ENCODE results near the gene MOCS2. TPM values are rescaled to one million over a fixed set of nuclear protein-coding genes. Genes with fewer than 3 reads are reported as not detected.

MOCS2 gene
- total and polyA plus RNA-seq, 8 donors = 11.4 to 37.6 (median 18.3) TPM

DNA sequence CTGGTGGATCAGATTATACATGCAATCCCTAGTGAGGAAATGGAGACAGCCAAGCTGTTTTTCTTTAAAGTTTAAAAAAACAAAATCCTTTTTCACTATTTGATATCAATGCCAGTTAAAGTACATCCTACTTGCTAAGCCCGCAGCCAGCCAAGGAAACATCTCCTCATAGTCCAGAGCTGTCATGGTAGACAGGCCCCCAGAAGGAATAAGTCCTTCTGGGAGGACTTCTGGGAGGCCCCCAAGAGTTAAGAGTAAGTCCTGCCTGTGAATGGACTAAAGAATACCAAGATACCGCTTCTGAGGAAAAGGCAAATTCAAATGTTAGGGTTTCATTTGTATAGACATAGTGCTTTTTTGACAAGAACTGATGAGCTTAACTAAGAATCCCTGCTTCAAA, 38.3 kb downstream of the MOCS2 start:
- no peaks in the 10 kb centered on the region for H3K36me3 ChIP-seq
- FAIRE-seq (no peak), DNase-seq (no peak), ATAC-seq (no peak)
- no peaks in the 10 kb centered on the region for H3K4me1 ChIP-seq
- no peaks in the 10 kb centered on the region for H3K9me3 ChIP-seq
- no peak overlapping the region for H3K4me3 ChIP-seq
- WGBS, 2 donors = 90 to 93% methylated on average over 2 of the region's 2 CpGs
- H3K27ac ChIP-seq = no peak overlapping the region
- no peaks in the 10 kb centered on the region for H3K27me3 ChIP-seq
- TF ChIP-seq, protein P1, sequence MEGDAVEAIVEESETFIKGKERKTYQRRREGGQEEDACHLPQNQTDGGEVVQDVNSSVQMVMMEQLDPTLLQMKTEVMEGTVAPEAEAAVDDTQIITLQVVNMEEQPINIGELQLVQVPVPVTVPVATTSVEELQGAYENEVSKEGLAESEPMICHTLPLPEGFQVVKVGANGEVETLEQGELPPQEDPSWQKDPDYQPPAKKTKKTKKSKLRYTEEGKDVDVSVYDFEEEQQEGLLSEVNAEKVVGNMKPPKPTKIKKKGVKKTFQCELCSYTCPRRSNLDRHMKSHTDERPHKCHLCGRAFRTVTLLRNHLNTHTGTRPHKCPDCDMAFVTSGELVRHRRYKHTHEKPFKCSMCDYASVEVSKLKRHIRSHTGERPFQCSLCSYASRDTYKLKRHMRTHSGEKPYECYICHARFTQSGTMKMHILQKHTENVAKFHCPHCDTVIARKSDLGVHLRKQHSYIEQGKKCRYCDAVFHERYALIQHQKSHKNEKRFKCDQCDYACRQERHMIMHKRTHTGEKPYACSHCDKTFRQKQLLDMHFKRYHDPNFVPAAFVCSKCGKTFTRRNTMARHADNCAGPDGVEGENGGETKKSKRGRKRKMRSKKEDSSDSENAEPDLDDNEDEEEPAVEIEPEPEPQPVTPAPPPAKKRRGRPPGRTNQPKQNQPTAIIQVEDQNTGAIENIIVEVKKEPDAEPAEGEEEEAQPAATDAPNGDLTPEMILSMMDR (IDR thresholded peaks at IDR 0.05) = no peak
- intact Hi-C loops (cut with DNase I) = no loop called here

DNA sequence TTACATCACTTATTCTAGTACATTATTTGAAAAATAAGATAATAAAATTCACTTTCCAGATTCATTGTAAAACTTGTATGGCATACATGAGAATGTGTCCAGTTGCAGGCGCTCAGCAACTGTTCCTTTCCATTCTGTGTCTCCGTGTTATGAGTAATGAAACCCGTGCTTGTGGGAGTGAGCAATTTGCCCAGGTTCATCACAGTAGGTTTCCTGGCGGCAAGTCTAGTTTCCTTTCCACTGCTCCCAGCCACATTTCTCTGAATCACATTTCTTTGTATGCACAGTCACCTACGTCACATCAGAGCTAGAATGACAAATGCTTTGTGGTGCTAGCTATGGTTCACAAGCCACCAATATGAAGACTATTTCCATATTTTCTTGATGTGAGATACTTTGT, 39.9 kb downstream of the MOCS2 start:
- Histone ChIP-seq H3K27me3 (no peaks in the 10 kb centered on the region), H3K9me3 (no peaks in the 10 kb centered on the region), H3K4me1 (no peaks in the 10 kb centered on the region), H3K36me3 (no peaks in the 10 kb centered on the region), H3K4me3 (no peak overlapping the region), H3K27ac (no peak overlapping the region)
- DNase-seq (no peak), FAIRE-seq (no peak), ATAC-seq (no peak)
- intact Hi-C loops (cut with DNase I) = no loop called here
- TF ChIP-seq, protein P1 (IDR thresholded peaks at IDR 0.05) = no peak
- 92 to 95% methylated on average over 5 of the region's 5 CpGs for WGBS, 2 donors

DNA sequence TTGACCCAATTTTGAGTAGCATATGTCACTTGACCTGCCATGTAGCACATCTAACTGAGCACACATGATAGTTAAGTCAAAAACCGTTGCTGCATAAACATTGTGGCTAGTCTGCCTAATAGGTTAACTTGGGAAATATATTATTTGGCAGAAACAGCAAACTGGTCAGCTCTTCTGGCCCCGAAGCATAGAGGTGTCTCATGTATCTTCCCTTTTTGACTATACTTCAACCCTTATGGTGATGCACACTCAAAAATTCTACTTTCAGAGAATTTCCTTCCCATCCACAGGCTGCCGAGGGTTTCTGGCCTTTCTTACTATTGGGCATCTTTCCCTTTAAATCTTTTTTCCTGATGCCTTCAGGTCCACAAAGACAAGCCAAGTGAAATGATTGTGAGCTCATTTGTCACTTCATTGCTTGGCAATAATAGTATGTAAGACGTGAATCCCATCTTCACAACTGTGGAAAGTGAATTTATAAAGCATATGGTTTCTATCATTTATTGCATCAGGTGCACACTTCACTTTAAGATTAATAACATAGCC, 41.2 kb downstream of the MOCS2 start:
- ATAC-seq (no peak), DNase-seq (no peak), FAIRE-seq (no peak)
- TF ChIP-seq, protein P1 (IDR thresholded peaks at IDR 0.05) = no peak
- Histone ChIP-seq H3K4me3 (no peak overlapping the region), H3K36me3 (no peaks in the 10 kb centered on the region), H3K9me3 (no peaks in the 10 kb centered on the region), H3K27me3 (no peaks in the 10 kb centered on the region), H3K27ac (no peak overlapping the region), H3K4me1 (no peaks in the 10 kb centered on the region)
- 77 to 80% methylated on average over 4 of the region's 4 CpGs for WGBS, 2 donors
- intact Hi-C loops (cut with DNase I) = no loop called here

DNA sequence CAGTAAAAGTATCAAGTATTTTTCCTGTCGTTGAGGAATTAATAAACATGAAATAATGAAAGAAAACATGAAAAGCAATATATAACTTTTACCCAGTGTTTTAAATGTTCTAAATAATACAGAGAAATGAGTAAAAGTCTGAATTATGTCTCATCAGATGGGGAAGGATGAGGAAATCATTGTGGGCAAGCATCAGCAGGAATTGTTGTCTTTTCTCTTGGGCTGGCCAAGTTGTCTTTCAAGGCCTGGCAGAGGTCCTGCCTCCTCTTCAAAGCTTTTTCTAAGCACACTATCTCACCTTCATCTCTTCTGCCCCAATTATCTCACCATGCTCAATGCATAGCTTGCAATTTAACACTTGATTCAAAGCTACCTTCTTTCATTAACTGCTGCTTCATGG, 41.9 kb downstream of the MOCS2 start:
- Histone ChIP-seq H3K4me3 (no peak overlapping the region), H3K4me1 (no peaks in the 10 kb centered on the region), H3K36me3 (no peaks in the 10 kb centered on the region), H3K27ac (no peak overlapping the region), H3K27me3 (no peaks in the 10 kb centered on the region), H3K9me3 (no peaks in the 10 kb centered on the region)
- 0% methylated on average over 1 of the region's 1 CpG for WGBS, 2 donors
- FAIRE-seq = no peak
- intact Hi-C loops (cut with DNase I) = no loop called here
- DNase-seq = no peak
- no peak for ATAC-seq
- TF ChIP-seq, protein P1 (IDR thresholded peaks at IDR 0.05) = no peak

DNA sequence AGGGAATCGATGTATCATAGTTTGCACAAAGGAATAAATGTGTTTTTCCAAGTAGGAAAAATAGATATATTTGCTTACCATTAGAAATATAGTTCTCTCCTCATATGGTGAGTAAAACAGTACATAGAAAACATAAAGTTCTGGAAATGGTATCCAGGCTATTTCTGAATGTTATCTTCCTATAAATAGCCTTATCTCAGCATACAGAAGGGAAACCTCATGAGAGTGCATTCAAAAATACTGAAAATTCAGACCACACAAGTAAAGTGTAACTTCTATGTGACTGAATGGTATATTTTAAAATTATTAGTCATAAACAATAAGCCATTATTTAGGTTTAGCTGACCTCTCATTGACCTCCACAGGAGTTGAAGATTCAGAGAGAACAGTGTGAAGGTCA, 43.5 kb downstream of the MOCS2 start:
- Histone ChIP-seq H3K4me1 (no peaks in the 10 kb centered on the region), H3K9me3 (no peaks in the 10 kb centered on the region), H3K4me3 (no peak overlapping the region), H3K36me3 (no peaks in the 10 kb centered on the region), H3K27me3 (no peaks in the 10 kb centered on the region), H3K27ac (no peak overlapping the region)
- 97 to 100% methylated on average over 1 of the region's 1 CpG for WGBS, 2 donors
- ATAC-seq (no peak), DNase-seq (no peak), FAIRE-seq (no peak)
- intact Hi-C loops (cut with DNase I) = no loop called here
- TF ChIP-seq, protein P1 (IDR thresholded peaks at IDR 0.05) = no peak

All from pancreas (tissue), 10 donors.